ENCODE results near the gene MIEF2. TPM values are rescaled to one million over a fixed set of nuclear protein-coding genes. Genes with fewer than 3 reads are reported as not detected.
"Not testable (repeated sequence)": the region's sequence is repeated elsewhere in the genome, so short reads cannot be mapped to it uniquely, and the experiment has no call there.

MIEF2 gene, protein sequence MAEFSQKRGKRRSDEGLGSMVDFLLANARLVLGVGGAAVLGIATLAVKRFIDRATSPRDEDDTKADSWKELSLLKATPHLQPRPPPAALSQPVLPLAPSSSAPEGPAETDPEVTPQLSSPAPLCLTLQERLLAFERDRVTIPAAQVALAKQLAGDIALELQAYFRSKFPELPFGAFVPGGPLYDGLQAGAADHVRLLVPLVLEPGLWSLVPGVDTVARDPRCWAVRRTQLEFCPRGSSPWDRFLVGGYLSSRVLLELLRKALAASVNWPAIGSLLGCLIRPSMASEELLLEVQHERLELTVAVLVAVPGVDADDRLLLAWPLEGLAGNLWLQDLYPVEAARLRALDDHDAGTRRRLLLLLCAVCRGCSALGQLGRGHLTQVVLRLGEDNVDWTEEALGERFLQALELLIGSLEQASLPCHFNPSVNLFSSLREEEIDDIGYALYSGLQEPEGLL
- 18.4 TPM for total RNA-seq

DNA sequence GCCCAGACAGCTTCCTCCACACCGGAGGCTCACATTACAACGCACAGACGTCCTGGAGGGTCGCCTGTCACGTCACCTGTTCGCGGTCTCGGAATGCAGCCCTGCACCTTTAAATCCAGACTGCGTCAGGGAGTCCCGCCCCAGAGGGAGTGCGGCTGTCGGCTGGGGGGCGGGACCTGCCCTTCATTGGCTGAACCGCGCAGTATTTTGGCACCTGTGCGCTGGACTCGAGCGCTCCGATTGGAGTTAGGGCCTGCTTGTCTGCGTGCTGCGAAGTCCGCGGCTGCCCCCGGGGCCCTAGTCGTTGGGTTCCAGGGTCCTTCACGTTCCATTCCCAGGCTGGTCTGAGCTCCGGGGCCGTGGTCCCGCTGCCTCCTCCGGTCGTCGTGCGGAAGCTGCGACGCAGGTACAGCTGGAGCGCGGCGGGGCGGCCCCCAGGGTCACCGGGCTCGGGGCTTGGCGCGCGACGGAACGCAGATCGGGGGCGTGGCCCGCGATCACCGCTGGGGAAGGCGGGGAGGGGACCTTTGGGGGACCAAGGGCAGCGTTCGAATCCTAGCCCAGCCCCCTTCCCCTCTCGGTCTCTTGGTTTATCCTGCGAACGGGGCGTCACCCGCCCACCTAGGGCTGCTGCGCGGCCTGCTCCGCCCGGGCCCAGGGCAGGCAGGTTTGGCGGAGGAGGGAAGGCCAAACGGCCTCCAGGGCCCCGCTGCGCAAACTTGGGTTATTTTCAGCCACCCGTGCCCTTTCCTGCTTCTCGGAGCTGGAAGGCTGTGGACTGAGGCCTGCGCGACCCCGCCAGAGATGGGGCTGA, at the start of gene MIEF2:
Gene MIEF2, plus strand, starts transcription at position 331 of the 814 bp plus-strand sequence. CDS start 2,059 bp downstream, outside the sequence.
- peaks cover 61% of the 10 kb centered on the region for H3K4me1 ChIP-seq
- H3K9me3 ChIP-seq, result no peaks in the 10 kb centered on the region
- TF ChIP-seq, protein P1, sequence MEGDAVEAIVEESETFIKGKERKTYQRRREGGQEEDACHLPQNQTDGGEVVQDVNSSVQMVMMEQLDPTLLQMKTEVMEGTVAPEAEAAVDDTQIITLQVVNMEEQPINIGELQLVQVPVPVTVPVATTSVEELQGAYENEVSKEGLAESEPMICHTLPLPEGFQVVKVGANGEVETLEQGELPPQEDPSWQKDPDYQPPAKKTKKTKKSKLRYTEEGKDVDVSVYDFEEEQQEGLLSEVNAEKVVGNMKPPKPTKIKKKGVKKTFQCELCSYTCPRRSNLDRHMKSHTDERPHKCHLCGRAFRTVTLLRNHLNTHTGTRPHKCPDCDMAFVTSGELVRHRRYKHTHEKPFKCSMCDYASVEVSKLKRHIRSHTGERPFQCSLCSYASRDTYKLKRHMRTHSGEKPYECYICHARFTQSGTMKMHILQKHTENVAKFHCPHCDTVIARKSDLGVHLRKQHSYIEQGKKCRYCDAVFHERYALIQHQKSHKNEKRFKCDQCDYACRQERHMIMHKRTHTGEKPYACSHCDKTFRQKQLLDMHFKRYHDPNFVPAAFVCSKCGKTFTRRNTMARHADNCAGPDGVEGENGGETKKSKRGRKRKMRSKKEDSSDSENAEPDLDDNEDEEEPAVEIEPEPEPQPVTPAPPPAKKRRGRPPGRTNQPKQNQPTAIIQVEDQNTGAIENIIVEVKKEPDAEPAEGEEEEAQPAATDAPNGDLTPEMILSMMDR (IDR thresholded peaks at IDR 0.05), result no peak
- TF ChIP-seq POLR2A (IDR thresholded peaks at IDR 0.05) (peak in 1 of 2 donors; percentile 27), POLR2AphosphoS5 (IDR thresholded peaks at IDR 0.05; ENCODE audit: insufficient read depth in 1 of 2, low read depth in 1 of 2) (peak; percentile 83 to 91)
- peaks cover 3 to 44% of the 10 kb centered on the region in 2 donors for H3K36me3 ChIP-seq
- peak within 1 kb of the TSS; percentile 82 for H3K27ac ChIP-seq
- peak within 1 kb of the TSS; percentile 82 to 90 for H3K4me3 ChIP-seq
- DNase-seq (ENCODE audit: extremely low spot score in 2 of 2), result peak in 1 of 2 donors; percentile 96
- H3K27me3 ChIP-seq, result no peaks in the 10 kb centered on the region
- intact Hi-C loops (cut with DNase I), result no loop called here

DNA sequence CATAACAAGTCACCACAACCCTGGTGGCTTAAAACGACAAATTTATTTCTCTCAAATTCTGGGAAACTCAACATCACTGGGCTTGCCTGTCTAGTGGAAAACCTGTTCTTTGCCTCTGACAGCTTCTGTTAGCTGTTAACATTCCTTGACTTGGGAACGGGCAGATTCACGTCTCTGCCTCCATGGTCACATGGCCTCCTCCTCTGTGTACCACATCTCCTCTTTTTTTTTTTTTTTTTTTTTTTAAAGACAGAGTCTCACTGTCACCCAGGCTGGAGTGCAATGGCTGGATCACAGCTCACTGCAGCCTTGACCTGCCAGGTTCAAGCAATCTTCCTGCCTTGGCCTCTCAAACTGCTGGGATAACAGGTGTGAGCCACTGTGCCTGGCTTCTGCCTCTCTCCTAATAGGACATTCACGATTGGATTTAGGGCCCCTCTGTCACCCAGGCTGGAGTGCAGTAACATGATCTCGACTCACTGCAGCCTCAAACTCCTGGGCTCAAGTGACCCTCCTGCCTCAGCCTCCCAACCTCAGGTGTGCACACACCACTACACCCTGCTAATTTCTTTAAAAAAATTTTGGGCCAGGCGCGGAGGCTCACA, 46.7 kb upstream of the MIEF2 start:
- Histone ChIP-seq H3K9me3 (no peaks in the 10 kb centered on the region), H3K36me3 (peaks cover 1 to 24% of the 10 kb centered on the region in 2 donors), H3K4me3 (no peak overlapping the region), H3K4me1 (no peaks in the 10 kb centered on the region), H3K27ac (no peak overlapping the region), H3K27me3 (no peaks in the 10 kb centered on the region)
- DNase-seq (ENCODE audit: extremely low spot score in 2 of 2), result no peak
- TF ChIP-seq POLR2A (IDR thresholded peaks at IDR 0.05) (no peak), POLR2AphosphoS5 (IDR thresholded peaks at IDR 0.05; ENCODE audit: insufficient read depth in 1 of 2, low read depth in 1 of 2) (no peak)
- TF ChIP-seq, protein P1 (IDR thresholded peaks at IDR 0.05), result no peak
- intact Hi-C loops (cut with DNase I), result no loop called here

DNA sequence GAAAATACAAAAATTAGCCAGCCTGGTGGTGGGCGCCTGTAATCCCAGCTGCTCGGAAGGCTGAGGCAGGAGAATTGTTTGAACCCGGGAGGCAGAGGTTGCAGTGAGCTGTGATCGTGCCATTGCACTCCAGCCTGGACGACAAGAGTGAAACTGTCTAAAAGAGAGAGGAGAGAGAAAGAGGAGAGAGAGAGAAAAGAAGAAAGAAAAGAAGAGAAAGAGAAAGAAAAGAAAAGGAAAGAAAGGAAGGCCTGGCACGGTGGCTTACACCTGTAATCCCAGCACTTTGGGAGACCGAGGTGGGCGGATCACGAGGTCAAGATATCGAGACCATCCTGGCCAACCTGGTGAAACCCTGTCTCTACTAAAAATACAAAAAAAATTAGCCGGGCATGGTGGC, 43.6 kb upstream of the MIEF2 start:
- H3K27me3 ChIP-seq; DNase-seq (ENCODE audit: extremely low spot score in 2 of 2); H3K4me1 ChIP-seq; H3K36me3 ChIP-seq; H3K9me3 ChIP-seq; H3K27ac ChIP-seq; intact Hi-C loops (cut with DNase I); H3K4me3 ChIP-seq: not testable (repeated sequence)

DNA sequence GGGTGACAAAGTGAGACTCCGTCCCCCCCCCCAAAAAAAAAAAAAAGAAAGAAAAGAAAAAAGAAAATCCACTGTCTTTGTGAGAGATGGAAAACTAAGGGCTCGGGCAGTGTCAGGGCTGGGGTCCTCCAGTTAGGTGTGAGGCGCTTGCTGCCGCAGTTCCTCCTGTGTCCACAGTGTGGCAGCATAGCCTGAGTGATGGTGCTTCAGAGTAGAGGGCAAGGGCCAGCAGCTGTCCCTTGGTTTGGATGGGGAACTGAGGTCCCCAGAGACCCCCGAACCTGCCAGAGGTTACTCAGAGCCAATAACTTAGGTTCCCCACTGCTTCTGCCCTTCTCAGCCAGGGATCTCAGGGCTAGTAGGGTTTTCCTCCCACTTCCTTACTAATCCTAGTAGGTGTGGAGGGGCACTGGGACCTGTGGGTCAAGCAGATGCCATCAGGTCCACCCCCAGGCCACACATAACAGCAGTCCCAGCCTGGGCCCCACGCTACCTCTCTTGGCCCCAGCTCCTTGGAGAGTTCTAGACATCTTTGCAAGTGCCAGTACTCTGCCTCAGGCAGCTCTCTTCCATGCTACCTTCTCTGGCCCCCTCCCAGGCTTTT, 42.9 kb upstream of the MIEF2 start:
- no peaks in the 10 kb centered on the region for H3K27me3 ChIP-seq
- no peaks in the 10 kb centered on the region for H3K36me3 ChIP-seq
- TF ChIP-seq, protein P1 (IDR thresholded peaks at IDR 0.05), result peak; percentile 62 to 86 (median 79)
- TF ChIP-seq POLR2A (IDR thresholded peaks at IDR 0.05), result no peak
- no peak for DNase-seq (ENCODE audit: extremely low spot score in 2 of 2)
- no peak overlapping the region for H3K4me3 ChIP-seq
- H3K4me1 ChIP-seq, result no peaks in the 10 kb centered on the region
- H3K9me3 ChIP-seq, result no peaks in the 10 kb centered on the region
- intact Hi-C loops (cut with DNase I), result no loop called here
- no peak overlapping the region for H3K27ac ChIP-seq

DNA sequence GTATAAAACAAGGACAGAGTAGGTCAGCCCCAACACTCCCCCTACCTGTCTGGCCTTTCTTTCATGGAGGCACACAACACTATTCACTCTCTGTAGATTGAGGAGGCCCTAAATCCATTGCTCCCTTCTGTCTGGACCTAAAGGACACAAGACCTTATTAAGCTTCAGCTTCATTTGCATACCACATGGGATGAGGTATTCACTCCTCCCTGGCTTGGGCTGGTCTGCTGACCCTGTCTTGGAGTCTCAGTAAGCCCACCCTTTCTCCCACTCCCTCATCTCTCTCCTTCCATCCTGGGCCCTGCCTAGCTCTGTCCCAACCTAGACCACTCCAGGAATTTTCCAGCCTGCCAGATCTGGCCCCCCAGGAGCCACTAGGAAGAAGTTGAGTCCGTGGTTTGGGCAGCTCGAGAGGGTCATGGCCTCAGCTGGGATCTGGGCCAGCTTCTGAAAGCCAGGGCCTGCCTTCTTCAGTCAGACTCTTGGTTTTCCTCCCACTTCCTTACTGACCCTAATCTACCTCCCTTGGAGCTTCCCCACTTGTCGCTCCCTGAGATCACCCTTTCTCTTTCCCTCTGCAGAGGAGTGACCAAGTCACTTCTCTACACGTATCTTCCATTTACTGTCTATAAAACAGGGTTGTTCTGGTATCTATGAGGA, 41.6 kb upstream of the MIEF2 start:
- Histone ChIP-seq H3K27ac (no peak overlapping the region), H3K4me3 (no peak overlapping the region), H3K9me3 (no peaks in the 10 kb centered on the region), H3K36me3 (no peaks in the 10 kb centered on the region), H3K4me1 (no peaks in the 10 kb centered on the region), H3K27me3 (no peaks in the 10 kb centered on the region)
- no peak for TF ChIP-seq POLR2A (IDR thresholded peaks at IDR 0.05)
- no peak for TF ChIP-seq POLR2AphosphoS5 (IDR thresholded peaks at IDR 0.05; ENCODE audit: insufficient read depth in 1 of 2, low read depth in 1 of 2)
- TF ChIP-seq, protein P1 (IDR thresholded peaks at IDR 0.05), result no peak
- intact Hi-C loops (cut with DNase I), result no loop called here
- DNase-seq (ENCODE audit: extremely low spot score in 2 of 2), result no peak
